ENCODE measurements around the gene ACTN1. TPM values are rescaled to one million over a fixed set of nuclear protein-coding genes. Genes with fewer than 3 reads are reported as not detected.

The ACTN1 gene
- total and polyA plus RNA-seq, 10 of the 15 experiments (the other 5 are each of a cell fraction or from before 2014, with no cell fraction given): 0.14 to 39.4 (median 2.6) TPM

- Histone ChIP-seq H3K27ac (ENCODE audit: control insufficient read depth, insufficient read depth) (no peak overlapping the region), H3K4me2 (ENCODE audit: control insufficient read depth, insufficient read depth) (no peak overlapping the region), H3K4me1 (ENCODE audit: control insufficient read depth, insufficient read depth, low read length) (no peaks in the 10 kb centered on the region), H3K4me3 (no peak overlapping the region), H3K79me2 (ENCODE audit: control insufficient read depth, insufficient read depth, low read length) (no peaks in the 10 kb centered on the region), H4K20me1 (ENCODE audit: control insufficient read depth, insufficient read depth) (no peaks in the 10 kb centered on the region), H3K36me3 (ENCODE audit: control insufficient read depth in 2 of 2, insufficient read depth in 2 of 2, low read length in 1 of 2) (no peaks in the 10 kb centered on the region), H3K9ac (ENCODE audit: control insufficient read depth, insufficient read depth, low read length) (no peak overlapping the region), H3K9me3 (replicated peaks; ENCODE audit: control insufficient read depth, insufficient read depth, low read length) (no peaks in the 10 kb centered on the region), H2AFZ (ENCODE audit: control insufficient read depth, low read depth, low read length) (no peak overlapping the region), H3K27me3 (replicated peaks in 1 of 2; ENCODE audit: control insufficient read depth in 2 of 2, insufficient read depth in 2 of 2, low read length in 1 of 2) (no peaks in the 10 kb centered on the region; a peak in 1 of 4 replicates)
- ChIA-PET RAD21 (ENCODE audit: unreplicated experiment) (no interaction called here), CTCF (no interaction called here), POLR2A (no interaction called here), SMC1A (ENCODE audit: uncharacterized antibody, unreplicated experiment) (no interaction called here)
- no peak for FAIRE-seq
- WGBS (ENCODE audit: insufficient coverage, insufficient replicate concordance, low lambda C conversion rate, missing lambda C conversion rate): 32% methylated on average over 12 of the region's 12 CpGs
- no TSS peak for BruUV-seq (replicated peaks)
- ATAC-seq: no peak
- intact Hi-C loops (cut with micrococcal nuclease; ENCODE audit: unreplicated experiment): no loop called here
- no peak for DNase-seq (ENCODE audit: low read depth, low spot score)
- in situ Hi-C loops (cut with MboI): no loop called here
- TF ChIP-seq ASH2L (IDR thresholded peaks at IDR 0.05; ENCODE audit: borderline replicate concordance, low read depth) (no peak), ZNF274 (IDR thresholded peaks at IDR 0.05; ENCODE audit: insufficient read depth, insufficient read length) (no peak), SMAD5 (IDR thresholded peaks at IDR 0.05; ENCODE audit: low read depth) (no peak), KAT2A (conservative IDR thresholded peaks at IDR 0.05; ENCODE audit: control insufficient read depth, low read depth, low read length) (no peak), JUND (IDR thresholded peaks at IDR 0.05; ENCODE audit: low read depth, low read length) (no peak), SKIL (IDR thresholded peaks at IDR 0.05; ENCODE audit: low read depth, poor library complexity, severe bottlenecking) (no peak), ZNF384 (IDR thresholded peaks at IDR 0.05; ENCODE audit: borderline replicate concordance, low read depth, low read length) (no peak), PAX8 (IDR thresholded peaks at IDR 0.05) (no peak), IRF4 (IDR thresholded peaks at IDR 0.05; ENCODE audit: low read depth, low read length) (no peak), NRF1 (conservative IDR thresholded peaks at IDR 0.05; ENCODE audit: low read depth, low read length) (no peak), BCL11A (IDR thresholded peaks at IDR 0.05; ENCODE audit: low read depth, low read length) (no peak), ELK1 (IDR thresholded peaks at IDR 0.05; ENCODE audit: low read depth, low read length) (no peak), CEBPZ (IDR thresholded peaks at IDR 0.05; ENCODE audit: low read depth, low read length) (no peak), DPF2 (IDR thresholded peaks at IDR 0.05) (no peak), KLF5 (IDR thresholded peaks at IDR 0.05; ENCODE audit: partially characterized antibody) (no peak), PAX5 (IDR thresholded peaks at IDR 0.05; ENCODE audit: borderline replicate concordance, low read depth, low read length) (no peak), MEF2A (IDR thresholded peaks at IDR 0.05; ENCODE audit: insufficient read depth, low read depth, low read length) (no peak), KDM1A (IDR thresholded peaks at IDR 0.05; ENCODE audit: borderline replicate concordance) (no peak)
Observed at GRCh38 chr14:69013943-69014782, 35.1 kb upstream of the ACTN1 start.

All from GM12878 (cell line).